Measurements from ENCODE around the gene STAB1.

The STAB1 gene

GRCh38 chr3:52506266-52506966 lies 11.3 kb downstream of the STAB1 start:
- FAIRE-seq: no peak

- no peak for FAIRE-seq
Observed at GRCh38 chr3:52507359-52507758, 12.2 kb downstream of the STAB1 start.

GRCh38 chr3:52509753-52510328 lies 14.7 kb downstream of the STAB1 start:
- FAIRE-seq: no peak

- FAIRE-seq: no peak
Observed at GRCh38 chr3:52511509-52511908, 16.4 kb downstream of the STAB1 start.

- no peak for FAIRE-seq
Observed at GRCh38 chr3:52512105-52512504, 17.0 kb downstream of the STAB1 start.

GRCh38 chr3:52512727-52513126 lies 17.6 kb downstream of the STAB1 start:
- no peak for FAIRE-seq

GRCh38 chr3:52513281-52513680 lies 18.1 kb downstream of the STAB1 start:
- no peak for FAIRE-seq

- FAIRE-seq: no peak
Observed at GRCh38 chr3:52514576-52514975, 19.4 kb downstream of the STAB1 start.

- FAIRE-seq: no peak
Observed at GRCh38 chr3:52515192-52515591, 20.1 kb downstream of the STAB1 start.

- no peak for FAIRE-seq
Observed at GRCh38 chr3:52516509-52517195, 21.5 kb downstream of the STAB1 start.

- no peak for FAIRE-seq
Observed at GRCh38 chr3:52517796-52518722, 22.9 kb downstream of the STAB1 start.

GRCh38 chr3:52518723-52519444 lies 23.7 kb downstream of the STAB1 start:
- FAIRE-seq: no peak

- FAIRE-seq: no peak
Observed at GRCh38 chr3:52519445-52520140, 24.5 kb downstream of the STAB1 start.

- FAIRE-seq: no peak
Observed at GRCh38 chr3:52520141-52520667, 25.1 kb downstream of the STAB1 start.

- FAIRE-seq: no peak
Observed at GRCh38 chr3:52520716-52521487, 25.8 kb downstream of the STAB1 start.

GRCh38 chr3:52521488-52521824 lies 26.3 kb downstream of the STAB1 start:
- FAIRE-seq: no peak

GRCh38 chr3:52521881-52522650 lies 26.9 kb downstream of the STAB1 start:
- no peak for FAIRE-seq

GRCh38 chr3:52522651-52523251 lies 27.6 kb downstream of the STAB1 start:
- FAIRE-seq: no peak

All from A204.1 (cell line).